HG02884 (cell line): ENCODE measurements around the gene SRGAP1.
"Not testable (repeated sequence)": the region's sequence is repeated elsewhere in the genome, so short reads cannot be mapped to it uniquely, and the experiment has no call there.

ENCODE experiments used
- ATAC-seq: cut with Tn5 transposase; IDR thresholded peaks from one replicate; pipeline ENCODE4 v1.9.1; 2021; ENCODE audit warnings: mild to moderate bottlenecking, moderate library complexity; ENCODE audit not compliant: unreplicated experiment

SRGAP1 gene

GRCh38 chr12:64139021-64139420 lies 294.5 kb downstream of the SRGAP1 start:
- ATAC-seq, result no peak

- ATAC-seq, result no peak
Measured at GRCh38 chr12:64142382-64142781, 297.9 kb downstream of the SRGAP1 start.

GRCh38 chr12:64142784-64143183 lies 298.3 kb downstream of the SRGAP1 start:
- no peak for ATAC-seq

- no peak for ATAC-seq
Measured at GRCh38 chr12:64145226-64145625, 300.7 kb downstream of the SRGAP1 start.

GRCh38 chr12:64147011-64147631 lies 302.6 kb downstream of the SRGAP1 start:
- no peak for ATAC-seq

- ATAC-seq, result no peak
Measured at GRCh38 chr12:64147875-64148274, 303.4 kb downstream of the SRGAP1 start.

- ATAC-seq, result no peak
Measured at GRCh38 chr12:64154677-64155076, 310.2 kb downstream of the SRGAP1 start.

GRCh38 chr12:64157110-64157509 lies 312.6 kb downstream of the SRGAP1 start:
- ATAC-seq, result no peak

- ATAC-seq, result no peak
Measured at GRCh38 chr12:64160021-64160710, 315.7 kb downstream of the SRGAP1 start.

GRCh38 chr12:64160711-64161060 lies 316.2 kb downstream of the SRGAP1 start:
- ATAC-seq, result no peak

GRCh38 chr12:64166606-64167005 lies 322.1 kb downstream of the SRGAP1 start:
- not testable (repeated sequence) for ATAC-seq

- ATAC-seq, result not testable (repeated sequence)
Measured at GRCh38 chr12:64167041-64167440, 322.5 kb downstream of the SRGAP1 start.

- no peak for ATAC-seq
Measured at GRCh38 chr12:64170024-64170423, 325.5 kb downstream of the SRGAP1 start.

- no peak for ATAC-seq
Measured at GRCh38 chr12:64170730-64171129, 326.2 kb downstream of the SRGAP1 start.

GRCh38 chr12:64171715-64172114 lies 327.2 kb downstream of the SRGAP1 start:
- no peak for ATAC-seq

- ATAC-seq, result no peak
Measured at GRCh38 chr12:64172143-64172970, 327.9 kb downstream of the SRGAP1 start.

- no peak for ATAC-seq
Measured at GRCh38 chr12:64173456-64173855, 329.0 kb downstream of the SRGAP1 start.

- no peak for ATAC-seq
Measured at GRCh38 chr12:64175254-64175945, 330.9 kb downstream of the SRGAP1 start.

GRCh38 chr12:64177001-64177400 lies 332.5 kb downstream of the SRGAP1 start:
- ATAC-seq, result no peak

- no peak for ATAC-seq
Measured at GRCh38 chr12:64178122-64178521, 333.6 kb downstream of the SRGAP1 start.

GRCh38 chr12:64180951-64181350 lies 336.5 kb downstream of the SRGAP1 start:
- ATAC-seq, result no peak
